Measurements from ENCODE around the gene NKAIN2. TPM values are rescaled to one million over a fixed set of nuclear protein-coding genes. Genes with fewer than 3 reads are reported as not detected.

Gene NKAIN2
- total RNA-seq, 1 experiment from 2014 or later = 2.2 TPM

DNA sequence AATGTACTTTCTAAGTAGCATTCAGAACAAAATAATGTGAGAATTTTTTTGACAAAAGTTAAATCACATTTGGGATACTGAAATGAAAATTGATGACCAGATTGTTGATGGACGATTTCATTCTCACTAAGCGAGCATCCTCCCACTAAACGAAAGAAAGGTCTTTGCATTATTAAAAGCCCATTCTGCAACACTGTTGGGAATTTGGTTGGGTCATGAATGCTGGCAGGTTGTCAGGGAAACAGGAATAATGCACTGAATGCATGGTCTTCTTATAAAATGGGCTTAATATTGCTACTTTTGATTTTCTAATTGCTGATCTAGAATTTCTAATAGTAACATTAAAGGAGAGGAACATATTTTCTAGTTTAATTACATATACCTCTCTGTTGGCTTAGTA, 229.8 kb downstream of the NKAIN2 start:
- CTCF ChIA-PET = no interaction called here
- POLR2A ChIA-PET (ENCODE audit: low non-redundant PET) = no interaction called here
- no peak for DNase-seq (ENCODE audit: low spot score)
- no peak overlapping the region for H3K27ac ChIP-seq (ENCODE audit: low read depth, low read length, poor library complexity, severe bottlenecking)
- BruUV-seq (replicated peaks) = no TSS peak
- H3K4me1 ChIP-seq (ENCODE audit: insufficient read depth, low read length, poor library complexity, severe bottlenecking) = no peaks in the 10 kb centered on the region
- H3K4me3 ChIP-seq (ENCODE audit: low read depth, low read length, poor library complexity, severe bottlenecking) = no peak overlapping the region
- intact Hi-C loops (cut with micrococcal nuclease; ENCODE audit: unreplicated experiment) = no loop called here
- H3K27me3 ChIP-seq (replicated peaks; ENCODE audit: insufficient read depth, low read depth, low read length, poor library complexity) = no peaks in the 10 kb centered on the region
- TF ChIP-seq EZH2 (IDR thresholded peaks at IDR 0.05; ENCODE audit: borderline replicate concordance, low read depth, low read length, poor library complexity, severe bottlenecking) (no peak), CTCF (conservative IDR thresholded peaks at IDR 0.05; ENCODE audit: low read depth, low read length) (no peak)
- H3K9me3 ChIP-seq (ENCODE audit: low read depth, low read length, poor library complexity, severe bottlenecking) = no peaks in the 10 kb centered on the region
- H3K36me3 ChIP-seq (ENCODE audit: insufficient read depth, low read length, poor library complexity, severe bottlenecking) = no peaks in the 10 kb centered on the region

DNA sequence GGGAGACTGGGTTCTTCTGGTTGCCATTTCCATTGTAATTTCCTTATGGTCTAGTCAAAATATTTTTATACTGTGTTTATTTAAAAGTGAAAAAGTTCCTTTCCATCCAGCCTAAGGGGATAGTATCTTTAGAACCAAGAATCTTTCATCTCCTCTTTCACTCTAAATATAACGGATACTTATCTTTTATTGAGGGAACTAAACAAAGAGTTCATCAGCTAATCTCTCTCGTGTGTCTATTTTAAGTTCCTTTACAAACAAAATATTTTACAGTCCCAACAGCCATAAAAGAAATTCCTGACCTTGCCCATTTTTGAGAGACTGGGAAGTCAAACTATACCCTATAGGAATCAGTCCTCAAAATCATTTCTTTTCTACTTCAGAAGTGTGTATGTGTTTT, 232.7 kb downstream of the NKAIN2 start:
- Histone ChIP-seq H3K27me3 (replicated peaks; ENCODE audit: insufficient read depth, low read depth, low read length, poor library complexity) (no peaks in the 10 kb centered on the region), H3K36me3 (ENCODE audit: insufficient read depth, low read length, poor library complexity, severe bottlenecking) (no peaks in the 10 kb centered on the region), H3K4me1 (ENCODE audit: insufficient read depth, low read length, poor library complexity, severe bottlenecking) (no peaks in the 10 kb centered on the region), H3K27ac (ENCODE audit: low read depth, low read length, poor library complexity, severe bottlenecking) (no peak overlapping the region), H3K4me3 (ENCODE audit: low read depth, low read length, poor library complexity, severe bottlenecking) (no peak overlapping the region), H3K9me3 (ENCODE audit: low read depth, low read length, poor library complexity, severe bottlenecking) (no peaks in the 10 kb centered on the region)
- intact Hi-C loops (cut with micrococcal nuclease; ENCODE audit: unreplicated experiment) = no loop called here
- ChIA-PET POLR2A (ENCODE audit: low non-redundant PET) (no interaction called here), CTCF (no interaction called here)
- DNase-seq (ENCODE audit: low spot score) = no peak
- TF ChIP-seq CTCF (conservative IDR thresholded peaks at IDR 0.05; ENCODE audit: low read depth, low read length) (no peak), EZH2 (IDR thresholded peaks at IDR 0.05; ENCODE audit: borderline replicate concordance, low read depth, low read length, poor library complexity, severe bottlenecking) (no peak)
- BruUV-seq (replicated peaks) = no TSS peak

DNA sequence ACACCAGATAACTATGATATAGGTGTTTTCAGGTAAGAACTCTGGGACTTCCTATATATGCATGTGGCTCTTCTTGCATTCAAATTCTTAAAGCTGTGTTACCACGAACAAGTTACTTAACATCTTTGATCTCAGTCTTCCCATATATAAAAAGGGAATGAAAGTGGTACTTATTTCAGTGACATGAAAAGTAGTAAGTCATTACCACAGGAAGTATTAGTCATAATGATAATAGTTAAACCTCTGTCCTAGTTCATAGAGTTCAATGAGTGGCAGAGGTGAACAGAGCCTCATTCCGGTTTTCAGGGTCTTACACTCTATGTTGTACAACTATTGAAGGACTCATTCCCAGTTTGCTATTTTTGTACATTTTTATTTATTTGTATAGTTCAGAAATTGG, 237.0 kb downstream of the NKAIN2 start:
- H3K4me3 ChIP-seq (ENCODE audit: low read depth, low read length, poor library complexity, severe bottlenecking) = no peak overlapping the region
- DNase-seq (ENCODE audit: low spot score) = no peak
- H3K36me3 ChIP-seq (ENCODE audit: insufficient read depth, low read length, poor library complexity, severe bottlenecking) = no peaks in the 10 kb centered on the region
- POLR2A ChIA-PET (ENCODE audit: low non-redundant PET) = no interaction called here
- CTCF ChIA-PET = no interaction called here
- intact Hi-C loops (cut with micrococcal nuclease; ENCODE audit: unreplicated experiment) = no loop called here
- no peaks in the 10 kb centered on the region for H3K9me3 ChIP-seq (ENCODE audit: low read depth, low read length, poor library complexity, severe bottlenecking)
- H3K27ac ChIP-seq (ENCODE audit: low read depth, low read length, poor library complexity, severe bottlenecking) = no peak overlapping the region
- BruUV-seq (replicated peaks) = no TSS peak
- H3K27me3 ChIP-seq (replicated peaks; ENCODE audit: insufficient read depth, low read depth, low read length, poor library complexity) = no peaks in the 10 kb centered on the region
- no peaks in the 10 kb centered on the region for H3K4me1 ChIP-seq (ENCODE audit: insufficient read depth, low read length, poor library complexity, severe bottlenecking)
- TF ChIP-seq EZH2 (IDR thresholded peaks at IDR 0.05; ENCODE audit: borderline replicate concordance, low read depth, low read length, poor library complexity, severe bottlenecking) (no peak), CTCF (conservative IDR thresholded peaks at IDR 0.05; ENCODE audit: low read depth, low read length) (no peak)
